ENCODE data around the gene MAGOH.
A peak's percentile ranks its signal among the peaks of the same experiment; 100 is the strongest.

The MAGOH gene

DNA sequence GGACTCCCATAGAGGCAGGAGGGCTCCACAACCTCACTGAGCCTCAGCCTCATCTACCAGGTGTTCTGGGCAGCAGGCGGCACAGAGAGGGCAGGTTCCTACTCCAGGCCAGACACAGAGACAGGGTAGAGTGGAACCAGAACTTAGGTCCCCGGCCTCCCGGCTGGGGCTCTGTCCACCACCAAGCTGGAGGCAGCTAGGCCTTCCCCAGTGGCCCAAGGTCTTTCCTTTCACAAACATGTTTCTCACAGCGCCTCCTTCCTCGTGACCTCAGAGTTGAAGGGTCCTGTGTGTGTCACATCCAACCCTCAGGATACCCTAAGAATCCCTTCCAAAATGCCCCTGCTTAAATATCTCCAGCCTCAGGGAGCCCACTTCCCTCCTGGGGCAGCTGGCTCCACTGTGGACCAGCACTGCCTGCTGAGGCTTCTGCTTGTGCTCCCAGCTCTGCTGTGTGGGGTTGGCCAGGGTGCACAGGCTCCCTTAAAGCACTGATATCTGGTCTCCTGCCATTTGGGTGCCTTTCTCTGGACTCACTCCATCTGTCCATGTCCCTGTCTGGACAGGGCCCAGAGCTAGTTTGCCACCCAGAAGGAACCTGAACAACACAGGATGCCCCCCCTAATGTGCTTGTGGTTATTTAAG is 33.2 kb upstream of the MAGOH start:
- H3K4me3 ChIP-seq (ENCODE audit: low read depth, low read length) = no peak overlapping the region
- DNase-seq (ENCODE audit: low read depth) = no peak

DNA sequence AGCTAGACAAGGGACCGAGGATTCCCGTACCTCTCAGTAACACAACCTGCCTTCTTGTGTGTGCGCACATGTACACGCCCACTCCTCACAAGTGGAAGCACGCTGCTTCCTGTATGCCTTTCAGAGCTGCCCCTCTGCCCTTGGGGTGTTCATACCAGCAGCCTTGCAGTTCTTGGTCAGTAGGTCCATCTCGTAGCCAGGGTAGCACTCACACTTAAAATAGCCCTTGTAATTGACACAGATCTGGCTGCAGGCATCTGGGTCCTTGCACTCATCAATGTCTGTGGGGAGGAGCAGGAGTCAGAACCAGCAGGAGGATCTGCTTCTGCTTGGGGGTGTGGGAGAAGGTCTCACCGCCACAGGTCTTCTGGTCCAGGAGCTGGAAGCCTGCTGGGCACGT is 32.6 kb upstream of the MAGOH start:
- no peak overlapping the region for H3K4me3 ChIP-seq (ENCODE audit: low read depth, low read length)
- DNase-seq (ENCODE audit: low read depth) = no peak

DNA sequence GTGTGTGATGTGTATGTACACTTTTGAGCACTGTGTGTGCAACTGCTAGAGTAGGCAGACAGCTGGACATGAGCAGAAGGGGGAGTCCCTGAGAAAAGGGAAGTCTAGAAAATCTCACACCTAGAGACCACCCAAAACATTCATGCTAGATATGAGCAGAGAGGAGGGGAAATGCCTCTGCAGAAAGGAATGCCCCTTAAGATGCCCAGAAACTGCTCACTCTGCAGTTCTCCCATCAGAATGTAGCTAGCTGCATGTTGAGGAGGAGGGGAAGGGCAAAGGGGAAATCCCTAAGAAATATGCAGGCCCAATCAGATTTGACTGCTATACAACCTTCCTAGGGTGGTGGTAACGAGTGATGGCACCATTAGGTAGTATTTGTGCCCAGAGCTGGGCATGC is 31.8 kb upstream of the MAGOH start:
- H3K4me3 ChIP-seq (ENCODE audit: low read depth, low read length) = no peak overlapping the region
- DNase-seq (ENCODE audit: low read depth) = no peak

GRCh38 chr1:53267761-53268160 is 29.4 kb upstream of the MAGOH start:
- no peak for DNase-seq (ENCODE audit: low read depth)
- no peak overlapping the region for H3K4me3 ChIP-seq (ENCODE audit: low read depth, low read length)

- no peak overlapping the region for H3K4me3 ChIP-seq (ENCODE audit: low read depth, low read length)
- no peak for DNase-seq (ENCODE audit: low read depth)
These were observed 27.7 kb upstream of the MAGOH start for GRCh38 chr1:53266038-53266437.

DNA sequence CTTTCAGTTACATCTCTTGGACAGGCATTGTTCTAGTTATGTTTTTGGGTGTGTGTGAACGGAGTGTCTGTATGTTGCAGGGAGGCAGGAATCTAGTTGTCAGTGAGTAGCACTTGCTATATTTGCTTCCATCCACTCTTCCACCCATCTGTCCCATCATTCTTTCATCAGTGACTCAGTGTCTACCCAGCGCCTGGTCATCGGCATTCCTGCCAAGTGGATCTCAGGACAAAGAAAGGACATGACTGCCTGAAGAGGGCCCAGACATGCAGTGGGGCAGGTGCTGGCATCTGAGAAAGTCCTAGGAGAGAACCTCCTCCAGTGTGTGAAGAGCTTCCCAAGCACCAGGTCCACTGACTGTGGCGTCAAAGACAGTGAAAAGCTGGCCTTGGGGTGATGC is 27.3 kb upstream of the MAGOH start:
- no peak for DNase-seq (ENCODE audit: low read depth)
- no peak overlapping the region for H3K4me3 ChIP-seq (ENCODE audit: low read depth, low read length)

DNA sequence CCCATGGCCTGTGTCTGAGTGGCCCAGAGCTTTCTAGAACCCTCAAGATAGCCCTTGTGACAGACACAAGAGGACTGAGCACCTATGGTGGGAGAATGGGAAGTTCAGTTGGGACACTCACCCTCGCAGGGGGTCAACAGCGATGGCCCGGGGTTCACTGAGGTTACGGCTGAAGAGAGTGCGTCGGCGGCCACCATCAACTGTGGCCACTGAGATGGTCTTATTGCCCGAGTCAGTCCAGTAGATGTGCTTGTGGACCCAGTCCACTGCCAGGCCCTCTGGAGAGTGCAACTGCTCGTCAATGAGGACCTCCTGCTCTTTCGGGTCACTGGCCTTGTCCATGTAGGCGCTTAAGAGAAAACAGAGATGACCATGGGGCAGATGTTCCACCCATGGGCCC is 25.7 kb upstream of the MAGOH start:
- no peak for DNase-seq (ENCODE audit: low read depth)
- no peak overlapping the region for H3K4me3 ChIP-seq (ENCODE audit: low read depth, low read length)

- DNase-seq (ENCODE audit: low read depth) = no peak
- H3K4me3 ChIP-seq (ENCODE audit: low read depth, low read length) = no peak overlapping the region
These were observed 23.7 kb upstream of the MAGOH start for GRCh38 chr1:53262000-53262399.

DNA sequence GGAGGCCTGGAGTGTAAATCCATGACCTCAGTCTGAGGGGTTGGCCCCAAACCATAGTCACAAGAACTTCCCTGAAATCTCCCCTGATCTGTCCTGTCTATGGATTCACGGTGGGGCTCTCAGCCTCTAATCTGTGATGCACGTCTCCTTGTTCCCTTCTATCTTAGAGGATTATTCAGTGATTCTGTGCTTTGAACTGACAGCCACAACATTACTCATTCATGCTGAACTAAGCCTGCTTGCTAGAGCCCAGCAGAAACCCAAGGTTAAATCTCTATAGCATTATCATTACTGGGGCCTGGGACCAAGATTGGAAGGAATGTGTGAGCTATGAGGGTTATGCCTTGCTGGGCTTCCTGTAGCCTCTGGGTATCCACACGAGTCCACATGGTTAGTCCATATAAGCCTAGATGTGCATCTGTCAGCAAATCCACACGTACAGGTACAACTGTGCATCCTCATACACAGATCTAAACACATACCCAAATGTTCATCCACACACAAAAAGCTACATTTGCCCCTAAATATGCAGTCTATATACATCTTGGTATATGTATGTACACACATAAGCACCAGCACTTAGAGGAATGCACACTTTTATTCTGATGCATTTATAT is 22.4 kb upstream of the MAGOH start:
- H3K4me3 ChIP-seq (ENCODE audit: low read depth, low read length) = no peak overlapping the region
- DNase-seq (ENCODE audit: low read depth) = no peak

DNA sequence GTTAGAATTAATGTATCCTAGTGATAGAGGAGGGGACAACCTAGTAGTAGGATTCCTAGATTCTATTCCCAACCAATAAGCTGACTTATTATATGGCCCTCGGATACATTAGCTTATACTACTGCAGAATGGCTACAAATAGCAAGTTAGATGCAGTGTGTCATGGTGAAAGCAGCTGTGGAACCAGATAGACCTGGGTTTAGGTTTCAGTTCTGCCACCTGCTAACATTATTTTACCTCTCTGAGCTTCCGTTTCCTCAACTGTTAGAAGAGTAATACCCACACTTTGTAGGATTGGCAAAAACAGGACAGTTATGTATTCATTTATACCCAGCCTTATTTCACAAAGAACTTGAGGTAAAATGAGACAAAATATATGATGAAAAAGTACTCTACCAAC is 21.6 kb upstream of the MAGOH start:
- DNase-seq (ENCODE audit: low read depth) = no peak

GRCh38 chr1:53258216-53258615 is 19.9 kb upstream of the MAGOH start:
- DNase-seq (ENCODE audit: low read depth) = no peak
- no peak overlapping the region for H3K4me3 ChIP-seq (ENCODE audit: low read depth, low read length)

More for the DNA sequence above, 21.6 kb upstream of the MAGOH start:
- no peak overlapping the region for H3K4me3 ChIP-seq (ENCODE audit: low read depth, low read length)

GRCh38 chr1:53257454-53258081 is 19.2 kb upstream of the MAGOH start:
- H3K4me3 ChIP-seq (ENCODE audit: low read depth, low read length) = no peak overlapping the region
- no peak for DNase-seq (ENCODE audit: low read depth)

GRCh38 chr1:53256511-53257453 is 18.5 kb upstream of the MAGOH start:
- no peak for DNase-seq (ENCODE audit: low read depth)
- no peak overlapping the region for H3K4me3 ChIP-seq (ENCODE audit: low read depth, low read length)

- H3K4me3 ChIP-seq (ENCODE audit: low read depth, low read length) = no peak overlapping the region
- no peak for DNase-seq (ENCODE audit: low read depth)
These were observed 16.7 kb upstream of the MAGOH start for GRCh38 chr1:53255031-53255430.

DNA sequence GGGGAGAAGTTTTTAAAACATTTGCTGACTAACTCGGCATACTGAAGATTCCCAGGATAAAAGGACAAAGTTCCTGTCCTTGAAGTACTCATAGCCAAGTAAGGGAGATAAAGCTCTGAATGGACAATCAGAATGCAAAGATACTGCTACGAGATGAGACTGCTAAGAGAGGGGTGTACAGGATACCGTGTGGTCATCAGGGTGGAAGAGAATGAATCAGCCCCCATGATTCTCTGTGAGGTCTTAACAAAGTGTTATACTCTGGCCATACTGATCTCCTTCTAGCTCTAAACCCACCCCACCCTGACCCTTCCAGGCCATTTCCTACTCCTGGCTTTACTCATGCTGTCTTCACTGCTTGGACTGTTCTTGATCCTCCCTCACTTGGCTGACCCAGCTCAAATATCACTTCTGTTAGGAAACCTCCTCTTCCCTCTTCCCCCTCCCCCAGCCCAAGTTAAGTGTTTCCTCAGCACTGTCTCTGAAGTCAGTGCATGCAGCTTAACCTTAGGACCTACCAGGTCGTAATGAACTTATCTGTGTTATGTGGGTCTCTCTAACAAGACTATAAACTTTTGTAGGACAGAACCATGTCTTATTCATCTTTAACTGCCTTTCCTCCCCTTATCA is 15.8 kb upstream of the MAGOH start:
- H3K4me3 ChIP-seq (ENCODE audit: low read depth, low read length) = no peak overlapping the region
- peak; percentile 27 for DNase-seq (ENCODE audit: low read depth)

DNA sequence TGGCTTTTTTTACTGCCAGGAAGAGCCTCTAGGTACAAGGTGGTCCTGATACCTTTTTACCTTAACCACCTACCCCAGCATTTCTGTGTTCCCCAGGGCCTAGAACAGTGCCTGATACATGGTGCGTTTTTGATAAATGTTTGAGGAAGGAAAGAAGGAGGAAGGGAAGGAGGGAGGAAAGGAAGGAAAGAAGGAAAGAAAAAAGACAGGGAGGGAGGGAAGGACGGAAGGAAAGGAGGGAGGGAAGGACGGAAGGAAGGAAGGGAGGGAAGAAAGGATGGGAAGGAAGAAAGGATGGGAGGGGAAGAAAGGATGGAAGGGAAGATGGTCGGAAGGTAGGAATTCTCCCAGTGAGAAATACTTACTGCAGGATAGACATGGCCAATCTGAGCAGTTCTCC is 12.0 kb upstream of the MAGOH start:
- no peak overlapping the region for H3K4me3 ChIP-seq (ENCODE audit: low read depth, low read length)
- DNase-seq (ENCODE audit: low read depth) = no peak

DNA sequence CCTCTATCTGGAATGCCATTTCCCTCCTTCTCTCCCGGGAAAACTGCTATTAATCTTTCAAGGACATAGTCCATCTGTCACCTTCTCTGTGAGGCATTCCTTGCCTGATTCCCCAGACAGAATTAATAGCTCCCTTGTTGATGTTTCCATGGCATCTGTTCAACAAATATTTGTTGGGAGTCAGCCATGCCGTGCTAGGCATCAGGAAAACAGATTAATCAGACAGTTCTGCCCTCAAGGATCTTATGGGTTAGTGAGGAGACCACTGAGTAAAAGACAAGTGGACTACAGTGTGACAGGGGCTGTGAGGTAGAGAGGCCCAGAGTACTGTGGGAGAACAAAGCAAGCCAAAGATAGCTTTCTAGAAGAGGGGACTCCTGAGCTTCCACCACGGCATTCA is 11.4 kb upstream of the MAGOH start:
- H3K4me3 ChIP-seq (ENCODE audit: low read depth, low read length) = no peak overlapping the region
- no peak for DNase-seq (ENCODE audit: low read depth)

DNA sequence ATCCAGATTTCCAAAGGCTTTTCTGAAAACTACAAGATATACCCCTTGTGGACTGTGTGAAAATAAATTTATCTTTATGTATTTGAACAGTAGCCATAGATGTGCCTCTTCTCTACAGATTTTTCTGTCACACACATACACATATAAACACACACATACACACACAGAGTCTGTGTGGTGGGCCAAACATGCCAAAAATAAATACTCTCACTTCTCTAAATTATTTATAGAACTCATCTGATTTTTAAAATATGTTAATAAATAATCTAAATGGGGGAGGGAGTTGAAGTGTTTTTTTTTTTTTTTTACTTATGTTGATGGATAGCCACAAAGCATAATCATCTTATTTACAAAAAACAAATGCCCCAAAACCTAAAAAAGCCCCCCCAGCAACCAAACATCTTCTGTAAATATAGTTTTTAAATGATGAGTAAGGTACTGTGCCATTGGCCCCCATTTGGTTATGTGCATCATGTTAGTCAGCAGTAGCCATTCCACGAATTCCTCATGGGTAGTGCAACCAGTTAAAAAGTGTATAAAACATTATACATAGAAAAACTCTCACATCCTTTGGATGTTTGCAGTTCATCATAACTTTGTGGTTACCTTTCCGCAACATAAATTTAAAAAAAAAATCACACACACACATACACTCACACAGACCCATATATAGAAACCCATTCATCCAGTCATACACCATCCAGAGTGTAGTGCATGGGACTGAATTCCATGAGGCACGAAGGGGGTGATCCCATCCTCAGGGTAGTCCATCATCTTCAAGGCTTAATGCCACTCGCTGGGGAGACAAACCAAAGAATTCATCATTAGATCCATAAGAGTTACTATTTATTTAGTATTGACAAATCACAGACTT is 8.2 kb upstream of the MAGOH start:
- no peak overlapping the region for H3K4me3 ChIP-seq (ENCODE audit: low read depth, low read length)
- DNase-seq (ENCODE audit: low read depth) = no peak

GRCh38 chr1:53244141-53244540 is 5.8 kb upstream of the MAGOH start:
- no peak overlapping the region for H3K4me3 ChIP-seq (ENCODE audit: low read depth, low read length)
- DNase-seq (ENCODE audit: low read depth) = no peak
